Stimulated activated CD4-positive, alpha-beta T cell treated with anti-CD3 and anti-CD28 coated beads, Interleukin-2, amount 100 ng/mL, for 4 hours (primary cell): ENCODE results near the gene OXTR.

Experiments used
- DNase-seq: peaks from one replicate; pipeline ENCODE4 v3.0.0-alpha.2; 2020; ENCODE audit warnings: low read depth

Gene OXTR

GRCh38 chr3:8767667-8768363 lies 1.6 kb downstream of the OXTR start:
- no peak for DNase-seq

GRCh38 chr3:8767256-8767666 lies 2.2 kb downstream of the OXTR start:
- DNase-seq = no peak

GRCh38 chr3:8766148-8766547 lies 3.3 kb downstream of the OXTR start:
- no peak for DNase-seq

GRCh38 chr3:8765528-8765927 lies 3.9 kb downstream of the OXTR start:
- no peak for DNase-seq

- no peak for DNase-seq
Observed at GRCh38 chr3:8764528-8764927, 4.9 kb downstream of the OXTR start.

GRCh38 chr3:8762607-8763377 lies 6.6 kb downstream of the OXTR start:
- no peak for DNase-seq

GRCh38 chr3:8761866-8762265 lies 7.5 kb downstream of the OXTR start:
- DNase-seq = no peak

GRCh38 chr3:8760506-8760905 lies 8.9 kb downstream of the OXTR start:
- no peak for DNase-seq

GRCh38 chr3:8760091-8760490 lies 9.3 kb downstream of the OXTR start:
- DNase-seq = no peak

- no peak for DNase-seq
Observed at GRCh38 chr3:8759038-8759707, 10.2 kb downstream of the OXTR start.

GRCh38 chr3:8757551-8758518 lies 11.6 kb downstream of the OXTR start:
- DNase-seq = no peak

- DNase-seq = no peak
Observed at GRCh38 chr3:8756671-8757070, 12.7 kb downstream of the OXTR start.

- no peak for DNase-seq
Observed at GRCh38 chr3:8755564-8756237, 13.7 kb downstream of the OXTR start.

GRCh38 chr3:8755097-8755496 lies 14.3 kb downstream of the OXTR start:
- DNase-seq = no peak

- no peak for DNase-seq
Observed at GRCh38 chr3:8752832-8753231, 16.6 kb downstream of the OXTR start.

- DNase-seq = no peak
Observed at GRCh38 chr3:8749316-8749715, 20.1 kb downstream of the OXTR start.

- no peak for DNase-seq
Observed at GRCh38 chr3:8746780-8747345, 22.6 kb downstream of the OXTR start.

GRCh38 chr3:8745619-8746370 lies 23.6 kb downstream of the OXTR start:
- no peak for DNase-seq

GRCh38 chr3:8743911-8744310 lies 25.5 kb downstream of the OXTR start:
- no peak for DNase-seq

- DNase-seq = no peak
Observed at GRCh38 chr3:8743021-8743601, 26.3 kb downstream of the OXTR start.
